ENCODE results near the gene TMEM72.

Gene TMEM72

DNA sequence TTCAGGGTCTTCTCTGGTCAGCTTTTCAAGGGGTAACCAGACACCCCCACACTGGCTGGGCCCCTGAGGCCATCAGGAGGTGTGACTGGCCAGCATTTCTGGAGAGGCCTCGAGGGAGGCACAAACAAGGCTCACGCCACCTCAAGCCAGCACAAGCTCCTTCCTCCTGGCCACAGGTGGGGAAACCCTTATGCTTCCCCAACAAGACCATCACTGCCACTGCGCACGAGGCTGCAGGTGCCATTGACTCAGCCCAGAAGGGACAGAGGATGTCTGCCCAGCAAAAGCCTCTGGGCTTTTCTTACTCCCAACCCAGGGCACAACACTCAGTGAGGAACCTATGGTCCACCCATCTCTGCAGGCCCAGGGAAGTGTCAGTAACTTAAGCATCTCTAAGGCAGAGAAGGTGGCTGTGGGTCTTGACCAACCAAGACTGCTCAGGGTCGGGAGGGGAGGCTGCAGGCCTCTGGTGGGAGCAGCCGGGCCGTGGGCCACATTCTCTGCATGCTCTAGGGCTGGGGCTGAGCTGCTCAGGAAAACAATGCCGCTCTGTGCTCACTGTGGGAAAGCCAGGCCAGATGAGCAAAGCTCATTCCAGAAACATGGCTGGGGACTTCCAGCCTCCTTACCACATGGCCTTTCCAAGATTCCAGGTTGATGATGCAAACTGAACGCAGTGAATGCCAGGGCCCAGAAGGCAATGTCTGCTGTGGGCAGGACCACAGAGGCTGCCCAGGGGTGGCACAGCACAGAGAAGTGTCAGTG lies 24.2 kb downstream of the TMEM72 start:
- no peak for DNase-seq

- no peak for DNase-seq
Measured at GRCh38 chr10:44935966-44936295, 24.8 kb downstream of the TMEM72 start.

- DNase-seq, result no peak
Measured at GRCh38 chr10:44936314-44936975, 25.3 kb downstream of the TMEM72 start.

GRCh38 chr10:44937196-44938005 lies 26.3 kb downstream of the TMEM72 start:
- DNase-seq, result no peak

- DNase-seq, result no peak
Measured at GRCh38 chr10:44938956-44939355, 27.8 kb downstream of the TMEM72 start.

DNA sequence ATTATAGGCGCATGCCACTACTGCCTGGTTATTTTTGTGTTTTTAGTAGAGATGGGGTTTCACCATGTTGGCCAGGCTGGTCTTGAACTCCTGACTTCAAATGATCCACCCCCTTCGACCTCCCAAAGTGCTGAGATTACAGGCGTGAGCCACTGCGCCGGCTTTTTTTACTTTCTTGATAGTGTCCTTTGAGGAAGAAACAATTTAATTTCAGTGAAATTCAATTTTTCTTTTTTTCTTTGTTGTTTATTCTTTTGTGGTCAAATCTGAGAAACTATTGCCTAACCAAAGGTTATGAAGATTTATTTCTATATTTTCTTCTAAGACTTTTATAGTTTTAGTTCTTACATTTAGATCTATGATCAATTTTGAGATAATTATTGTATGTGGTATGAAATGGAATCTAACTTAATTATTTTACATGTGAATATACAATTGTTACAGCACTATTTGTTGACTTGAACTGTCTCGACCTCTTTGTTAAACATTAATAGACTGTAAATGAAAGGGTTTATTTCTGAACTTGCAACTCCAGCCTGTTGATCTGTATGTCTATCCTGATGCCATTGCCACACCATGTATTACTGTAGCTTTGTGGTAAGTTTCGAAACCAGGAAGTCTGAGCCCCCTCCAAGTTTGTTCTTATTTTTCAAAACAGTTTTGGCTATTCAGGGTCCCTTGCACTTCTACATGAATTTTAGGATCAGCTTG lies 28.7 kb downstream of the TMEM72 start:
- no peak for DNase-seq

- DNase-seq, result no peak
Measured at GRCh38 chr10:44944354-44944753, 33.2 kb downstream of the TMEM72 start.

DNA sequence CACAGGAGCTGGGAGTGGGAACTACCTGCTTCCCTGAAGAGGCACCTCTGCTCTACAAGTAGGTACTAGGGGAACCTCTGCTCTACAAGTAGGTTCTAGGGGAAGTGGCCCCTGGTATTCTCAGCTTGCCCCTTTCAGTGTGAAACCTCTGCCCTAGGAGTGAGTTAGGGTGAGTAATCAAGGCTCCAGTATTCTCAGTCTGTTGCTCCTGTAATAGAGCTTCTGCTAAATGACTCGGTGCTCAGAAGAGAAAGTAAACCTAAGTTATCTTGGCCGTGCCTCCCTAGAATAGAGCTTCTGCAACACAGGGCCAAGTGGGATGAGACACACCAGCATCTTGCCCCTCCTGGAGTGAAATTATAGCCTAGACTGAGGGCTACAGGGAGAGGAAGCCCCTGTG lies 35.1 kb downstream of the TMEM72 start:
- no peak for DNase-seq

GRCh38 chr10:44947371-44948152 lies 36.4 kb downstream of the TMEM72 start:
- DNase-seq, result no peak

DNA sequence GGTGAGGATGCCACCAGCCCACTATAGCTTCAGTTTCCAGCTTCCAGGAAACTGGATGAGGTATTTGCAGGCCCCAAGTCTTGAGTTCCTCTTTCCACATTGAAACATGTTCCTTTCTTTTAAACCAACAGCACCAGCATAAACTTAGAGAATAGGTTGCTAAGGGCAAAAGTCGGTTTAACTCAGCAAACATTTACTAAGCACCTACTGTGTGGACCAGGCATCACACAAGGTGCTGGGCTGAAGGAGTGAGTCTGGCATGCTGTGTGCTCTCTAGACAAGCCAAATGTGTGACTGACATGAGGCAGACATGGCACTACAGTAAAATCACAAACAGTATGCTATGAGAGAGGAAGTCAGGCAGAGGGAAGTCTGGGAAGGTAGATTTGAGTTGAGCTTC lies 37.5 kb downstream of the TMEM72 start:
- DNase-seq, result no peak

DNA sequence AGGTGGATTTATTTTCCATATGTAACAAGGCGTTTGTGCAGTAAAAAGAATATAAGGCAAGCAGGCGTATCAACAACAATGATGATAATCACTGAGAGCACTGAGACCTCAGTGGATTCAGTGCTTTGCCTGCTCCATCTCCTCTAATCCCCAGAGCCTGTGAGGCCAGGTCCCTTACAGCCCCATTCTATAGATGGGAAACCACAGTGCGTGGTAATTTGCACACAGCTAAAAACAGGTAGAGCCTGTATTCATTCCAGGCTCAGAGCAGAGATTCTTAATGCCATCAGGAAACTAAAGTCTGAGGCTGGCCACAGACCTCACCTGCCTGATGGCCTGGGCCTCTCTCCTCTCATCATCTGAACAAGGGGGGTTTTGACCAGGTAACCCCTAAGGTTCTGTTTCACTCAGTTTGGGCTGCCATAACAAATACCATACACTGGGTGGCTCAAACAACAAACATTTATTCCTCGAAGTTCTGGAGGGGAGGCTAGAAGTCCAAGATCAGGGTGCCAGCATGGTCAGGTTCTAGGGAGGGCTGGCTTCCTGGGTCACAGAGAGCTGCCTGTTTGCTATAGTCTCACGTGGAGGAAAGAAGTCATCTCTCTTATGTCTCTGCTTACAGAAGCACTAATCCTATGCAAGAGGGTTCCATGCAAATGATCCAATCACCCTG lies 38.1 kb downstream of the TMEM72 start:
- no peak for DNase-seq

GRCh38 chr10:44949915-44950314 lies 38.8 kb downstream of the TMEM72 start:
- no peak for DNase-seq

- DNase-seq, result no peak
Measured at GRCh38 chr10:44950326-44951225, 39.4 kb downstream of the TMEM72 start.

- DNase-seq, result no peak
Measured at GRCh38 chr10:44951576-44952226, 40.6 kb downstream of the TMEM72 start.

GRCh38 chr10:44952779-44953231 lies 41.7 kb downstream of the TMEM72 start:
- DNase-seq, result no peak

GRCh38 chr10:44954042-44954441 lies 42.9 kb downstream of the TMEM72 start:
- no peak for DNase-seq

DNA sequence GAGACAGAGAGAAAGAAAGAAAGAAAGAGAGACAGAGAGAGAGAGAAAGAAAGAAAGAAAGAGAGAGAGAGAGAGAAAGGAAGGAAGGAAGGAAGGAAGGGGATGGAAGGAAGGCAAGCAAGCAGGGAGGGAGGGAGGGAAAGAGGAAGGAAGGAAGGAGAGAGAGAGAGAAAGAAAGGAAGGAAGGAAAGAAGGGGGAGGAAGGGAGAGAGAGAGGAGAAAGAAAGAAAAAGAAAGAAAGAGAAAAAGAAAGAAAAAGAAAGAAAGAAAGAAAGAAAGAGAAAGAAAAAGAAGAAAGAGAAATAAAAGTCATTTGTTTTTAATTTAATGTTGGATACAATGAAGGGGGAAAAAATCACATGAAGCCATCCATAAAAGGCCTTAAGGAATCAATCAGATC lies 43.8 kb downstream of the TMEM72 start:
- DNase-seq, result no peak

- DNase-seq, result no peak
Measured at GRCh38 chr10:44955413-44956070, 44.4 kb downstream of the TMEM72 start.

GRCh38 chr10:44956226-44956625 lies 45.1 kb downstream of the TMEM72 start:
- no peak for DNase-seq
